ENCODE measurements around the gene CIRBP. TPM values are rescaled to one million over a fixed set of nuclear protein-coding genes. Genes with fewer than 3 reads are reported as not detected.

The CIRBP gene
- total and polyA plus RNA-seq, 2 of the 13 experiments (the other 11 are each of a cell fraction or from before 2014, with no cell fraction given) = 133 to 140 TPM

GRCh38 chr19:1222394-1222793 is 46.7 kb upstream of the CIRBP start (continued):
- TF ChIP-seq ZFP36L1 (CRISPR knock-in tag; IDR thresholded peaks at IDR 0.05) = no peak
- no peak for TF ChIP-seq CEBPZ (IDR thresholded peaks at IDR 0.05; ENCODE audit: low read length)
- no peak for TF ChIP-seq ADNP (CRISPR knock-in tag; IDR thresholded peaks at IDR 0.05)
- TF ChIP-seq TFE3 (CRISPR knock-in tag; IDR thresholded peaks at IDR 0.05) = no peak
- no peak for TF ChIP-seq SALL2 (CRISPR knock-in tag; IDR thresholded peaks at IDR 0.05)
- TF ChIP-seq ZNF580 (CRISPR knock-in tag; IDR thresholded peaks at IDR 0.05; ENCODE audit: borderline replicate concordance, low read depth) = no peak
- TF ChIP-seq ZSCAN25 (CRISPR knock-in tag; IDR thresholded peaks at IDR 0.05) = no peak
- TF ChIP-seq ZNF431 (CRISPR knock-in tag; IDR thresholded peaks at IDR 0.05; ENCODE audit: borderline replicate concordance, low read depth) = no peak
- no peak for TF ChIP-seq ZNF574 (CRISPR knock-in tag; IDR thresholded peaks at IDR 0.05)
- no peak for TF ChIP-seq TRIM24 (CRISPR knock-in tag; IDR thresholded peaks at IDR 0.05)

All from HepG2 (cell line).